K562 (cell line): ENCODE results near the gene NAT9. TPM values are rescaled to one million over a fixed set of nuclear protein-coding genes. Genes with fewer than 3 reads are reported as not detected.

ENCODE experiments used
- CBFA2T3 ChIP-seq: fragments of 450-650 bp; IDR thresholded peaks from 2 replicates; pipeline ENCODE4 v1.6.1; 2017
- LEF1 ChIP-seq: fragments of 450-650 bp; IDR thresholded peaks from 2 replicates; pipeline ENCODE4 v1.6.1; 2016; ENCODE audit warnings: mild to moderate bottlenecking
- MGA ChIP-seq: fragments of 450-650 bp; IDR thresholded peaks from 2 replicates; pipeline ENCODE4 v1.6.1; 2016; ENCODE audit warnings: mild to moderate bottlenecking, moderate library complexity
- NR2F6 ChIP-seq: fragments of 450-650 bp; formaldehyde crosslinking; IDR thresholded peaks from 2 replicates; pipeline ENCODE4 v1.4.0; 2020; ENCODE audit warnings: mild to moderate bottlenecking
- POLR2AphosphoS2 ChIP-seq: IDR thresholded peaks from 2 replicates; pipeline ENCODE4 v1.6.1; 2012; ENCODE audit warnings: low read length, improper control_type of control experiment
- TAF1 ChIP-seq: IDR thresholded peaks from 2 replicates; pipeline ENCODE4 v1.6.1; 2011; ENCODE audit warnings: mild to moderate bottlenecking, low read length, moderate library complexity; ENCODE audit not compliant: insufficient read depth, control insufficient read depth, severe bottlenecking; ENCODE audit errors: extremely low read depth
- TEAD4 ChIP-seq, 2 experiments: sonication (generic) in 1 of 2; formaldehyde crosslinking in 1 of 2; IDR thresholded peaks; 2 replicates each; pipeline versions ENCODE4 v1.6.1 to v1.8.0; 2012 to 2022; ENCODE audit warnings: borderline replicate concordance in 1 of 2, inconsistent platforms in 1 of 2, low read length in 1 of 2, mild to moderate bottlenecking in 1 of 2, missing genetic modification reagents in 1 of 2
- TFAM ChIP-seq: fragments of 250-450 bp; sonication (Bioruptor Pico); conservative IDR thresholded peaks from 2 replicates; pipeline ENCODE4 v1.5.0; 2021; ENCODE audit warnings: mild to moderate bottlenecking, moderate library complexity
- polyA plus RNA-seq, 8 experiments: library from polyadenylated mRNA; depleted of rRNA in 4 of 8; stranded (reverse) in 5 of 8; unstranded in 3 of 8; fragments of >200 nt; fragmentation: Nextera tagmentation in 2 of 8; fragmentation: Illumina TruSeq in 1 of 8; extraction: Ambion mirVana in 2 of 8; extraction: Trizol in 1 of 8; gene quantifications; 2 replicates each; pipeline versions ENCODE4 v1.2.1 to v1.2.3, GENCODE V29; 2011 to 2014; ENCODE audit warnings: inconsistent platforms in 1 of 8, missing spikeins in 1 of 8
- total RNA-seq, 7 experiments: library from RNA; depleted of rRNA in 6 of 7; stranded (reverse); fragments of >200 nt in 6 of 7; fragmentation: Illumina TruSeq in 2 of 7; extraction: Trizol in 2 of 7; gene quantifications; 2 replicates each; pipeline versions ENCODE4 v1.2.1 to v1.2.3, GENCODE V29; 2011 to 2021; ENCODE audit warnings: low replicate concordance in 1 of 7
- TF ChIP-seq, protein P1 (sequence below): IDR thresholded peaks from 3 replicates; pipeline ENCODE4 v1.6.1; 2011; ENCODE audit warnings: borderline replicate concordance, mild to moderate bottlenecking, moderate library complexity; ENCODE audit not compliant: insufficient read length; ENCODE audit errors: extremely low read depth

Gene NAT9
- total and polyA plus RNA-seq, 9 of the 15 experiments (the other 6 are each of a cell fraction or from before 2014, with no cell fraction given): 4.2 to 63.6 (median 40.8) TPM

GRCh38 chr17:74746922-74747321 is 29.2 kb downstream of the NAT9 start (continued):
- no peak for TF ChIP-seq MGA
- no peak for TF ChIP-seq POLR2AphosphoS2
- no peak for TF ChIP-seq NR2F6
- TF ChIP-seq CBFA2T3: peak; percentile 71
- TF ChIP-seq TEAD4 (IDR thresholded peaks at IDR 0.05; ENCODE audit: low read length): peak; percentile 24; the same call in 1 of the 2 replicates
- no peak for TF ChIP-seq TEAD4 (CRISPR knock-in tag; IDR thresholded peaks at IDR 0.05; ENCODE audit: borderline replicate concordance)
- TF ChIP-seq LEF1: peak; percentile 57; the same call in 1 of the 2 replicates
- TF ChIP-seq TFAM (CRISPR knock-in tag): no peak
- TF ChIP-seq TAF1: peak; percentile 41
- TF ChIP-seq, protein P1, sequence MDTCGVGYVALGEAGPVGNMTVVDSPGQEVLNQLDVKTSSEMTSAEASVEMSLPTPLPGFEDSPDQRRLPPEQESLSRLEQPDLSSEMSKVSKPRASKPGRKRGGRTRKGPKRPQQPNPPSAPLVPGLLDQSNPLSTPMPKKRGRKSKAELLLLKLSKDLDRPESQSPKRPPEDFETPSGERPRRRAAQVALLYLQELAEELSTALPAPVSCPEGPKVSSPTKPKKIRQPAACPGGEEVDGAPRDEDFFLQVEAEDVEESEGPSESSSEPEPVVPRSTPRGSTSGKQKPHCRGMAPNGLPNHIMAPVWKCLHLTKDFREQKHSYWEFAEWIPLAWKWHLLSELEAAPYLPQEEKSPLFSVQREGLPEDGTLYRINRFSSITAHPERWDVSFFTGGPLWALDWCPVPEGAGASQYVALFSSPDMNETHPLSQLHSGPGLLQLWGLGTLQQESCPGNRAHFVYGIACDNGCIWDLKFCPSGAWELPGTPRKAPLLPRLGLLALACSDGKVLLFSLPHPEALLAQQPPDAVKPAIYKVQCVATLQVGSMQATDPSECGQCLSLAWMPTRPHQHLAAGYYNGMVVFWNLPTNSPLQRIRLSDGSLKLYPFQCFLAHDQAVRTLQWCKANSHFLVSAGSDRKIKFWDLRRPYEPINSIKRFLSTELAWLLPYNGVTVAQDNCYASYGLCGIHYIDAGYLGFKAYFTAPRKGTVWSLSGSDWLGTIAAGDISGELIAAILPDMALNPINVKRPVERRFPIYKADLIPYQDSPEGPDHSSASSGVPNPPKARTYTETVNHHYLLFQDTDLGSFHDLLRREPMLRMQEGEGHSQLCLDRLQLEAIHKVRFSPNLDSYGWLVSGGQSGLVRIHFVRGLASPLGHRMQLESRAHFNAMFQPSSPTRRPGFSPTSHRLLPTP: no peak
